IMR-90 (cell line): ENCODE results near the gene CCDC33.

Source experiments
- CEBPB ChIP-seq: IDR thresholded peaks from 2 replicates; pipeline ENCODE4 v1.6.1; 2012; ENCODE audit warnings: low read depth, low read length, improper control_type of control experiment
- CTCF ChIP-seq: conservative IDR thresholded peaks from 2 replicates; pipeline ENCODE4 v1.5.1; 2012; ENCODE audit warnings: mild to moderate bottlenecking, low read depth, low read length, improper control_type of control experiment
- MAFK ChIP-seq: IDR thresholded peaks from 2 replicates; pipeline ENCODE4 v1.6.1; 2012; ENCODE audit warnings: low read depth, low read length, improper control_type of control experiment
- POLR2A ChIP-seq: IDR thresholded peaks from 2 replicates; pipeline ENCODE4 v1.6.1; 2012; ENCODE audit warnings: mild to moderate bottlenecking, low read depth, low read length
- RFX5 ChIP-seq: IDR thresholded peaks from 2 replicates; pipeline ENCODE4 v1.8.0; 2012; ENCODE audit warnings: low read depth, mild to moderate bottlenecking, low read length, moderate library complexity

DNA sequence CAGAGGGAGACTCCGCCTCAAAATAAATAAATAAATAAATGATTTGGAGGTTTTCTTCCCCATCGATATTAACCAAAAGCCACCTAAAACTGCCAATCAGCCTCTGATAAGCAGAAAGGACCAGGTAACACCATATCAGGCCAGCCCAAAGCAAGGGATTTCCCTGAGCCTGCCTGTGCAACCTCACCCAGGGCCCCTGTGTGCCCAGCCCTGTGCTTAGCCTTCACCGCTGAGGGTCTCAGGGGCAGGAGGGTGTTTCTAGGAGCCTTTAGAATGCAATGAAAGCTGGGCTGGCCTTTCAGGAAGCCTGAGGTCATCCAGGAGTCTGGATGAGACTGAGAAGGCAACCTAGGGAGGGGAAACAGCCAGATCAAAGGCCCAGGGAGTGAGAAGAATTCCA, 95.9 kb downstream of the CCDC33 start:
- TF ChIP-seq CTCF: no peak
- no peak for TF ChIP-seq RFX5
- no peak for TF ChIP-seq MAFK
- TF ChIP-seq CEBPB: no peak
- no peak for TF ChIP-seq POLR2A
